Keratinocyte (primary cell): ENCODE results near the gene PAIP2. TPM values are rescaled to one million over a fixed set of nuclear protein-coding genes. Genes with fewer than 3 reads are reported as not detected.
A peak's percentile ranks its signal among the peaks of the same experiment; 100 is the strongest.

Experiments used
- DNase-seq: peaks from one replicate; pipeline ENCODE4 v3.0.0-alpha.2; 2011; ENCODE audit warnings: low read depth, missing footprints, low spot score
- FAIRE-seq: peaks from 2 replicates; lab custom pipeline; 2011; peaks lifted over from hg19 to GRCh38; lab: Jason Lieb, UNC
- H2AFZ ChIP-seq: 2 replicates; pipeline ENCODE4 v1.6.0; 2012; ENCODE audit warnings: low read length, control low read depth, inconsistent platforms; ENCODE audit not compliant: control insufficient read depth
- H3K27ac ChIP-seq: 2 replicates; pipeline ENCODE4 v1.5.1; 2011; ENCODE audit warnings: low read length; ENCODE audit not compliant: control insufficient read depth, insufficient read depth
- H3K27me3 ChIP-seq: 3 replicates; pipeline ENCODE4 v1.6.0; 2011; ENCODE audit warnings: low read length; ENCODE audit not compliant: control insufficient read depth, insufficient read depth; ENCODE audit errors: extremely low read depth
- H3K36me3 ChIP-seq, 2 experiments: 2 replicates in 1 of 2; 3 replicates in 1 of 2; pipeline ENCODE4 v1.5.1; 2011; ENCODE audit warnings: low read length in 2 of 2, mild to moderate bottlenecking in 1 of 2; ENCODE audit not compliant: control insufficient read depth in 2 of 2, insufficient read depth in 2 of 2; ENCODE audit errors: extremely low read depth in 1 of 2
- H3K4me1 ChIP-seq: 3 replicates; pipeline ENCODE4 v1.5.1; 2011; ENCODE audit warnings: low read length; ENCODE audit not compliant: control insufficient read depth, insufficient read depth; ENCODE audit errors: extremely low read depth
- H3K4me2 ChIP-seq: 3 replicates; pipeline ENCODE4 v1.6.0; 2011; ENCODE audit warnings: low read depth, low read length; ENCODE audit not compliant: control insufficient read depth, insufficient read depth; ENCODE audit errors: extremely low read depth
- H3K4me3 ChIP-seq, 3 experiments: fragments of 200-600 bp in 1 of 3; sonication (generic) in 1 of 3; 2 replicates in 2 of 3; 3 replicates in 1 of 3; pipeline ENCODE4 v1.5.1; 2011 to 2016; ENCODE audit warnings: low read length in 3 of 3, mild to moderate bottlenecking in 3 of 3, control low read depth in 2 of 3, inconsistent platforms in 1 of 3, low read depth in 1 of 3, mixed read lengths in 1 of 3, mixed run types in 1 of 3, moderate library complexity in 1 of 3; ENCODE audit not compliant: control insufficient read depth in 2 of 3, insufficient read depth in 2 of 3; ENCODE audit errors: extremely low read depth in 1 of 3
- H3K79me2 ChIP-seq: 2 replicates; pipeline ENCODE4 v1.6.0; 2012; ENCODE audit warnings: low read length; ENCODE audit not compliant: control insufficient read depth, insufficient read depth
- H3K9ac ChIP-seq: 3 replicates; pipeline ENCODE4 v1.6.0; 2011; ENCODE audit warnings: low read length; ENCODE audit not compliant: control insufficient read depth, insufficient read depth; ENCODE audit errors: extremely low read depth
- H3K9me1 ChIP-seq: 3 replicates; pipeline ENCODE4 v1.6.0; 2011; ENCODE audit warnings: low read length; ENCODE audit not compliant: control insufficient read depth, insufficient read depth; ENCODE audit errors: extremely low read depth
- H3K9me3 ChIP-seq: 2 replicates; pipeline ENCODE4 v1.5.1; 2012; ENCODE audit warnings: low read depth, low read length; ENCODE audit not compliant: control insufficient read depth
- H4K20me1 ChIP-seq: 3 replicates; pipeline ENCODE4 v1.6.0; 2011; ENCODE audit warnings: low read length; ENCODE audit not compliant: control insufficient read depth, insufficient read depth; ENCODE audit errors: extremely low read depth
- CTCF ChIP-seq, 3 experiments: IDR thresholded peaks in 1 of 3; conservative IDR thresholded peaks in 1 of 3; optimal IDR thresholded peaks in 1 of 3; 2 replicates in 2 of 3; 3 replicates in 1 of 3; pipeline versions ENCODE3 to v1.5.1; 2011; ENCODE audit warnings: low read length in 3 of 3, mild to moderate bottlenecking in 3 of 3, moderate library complexity in 2 of 3, control low read depth in 1 of 3, inconsistent platforms in 1 of 3; ENCODE audit not compliant: insufficient read depth in 2 of 3; ENCODE audit errors: extremely low read depth in 1 of 3
- EZH2 ChIP-seq: IDR thresholded peaks from one replicate; pipeline ENCODE4 v1.6.1; 2012; ENCODE audit warnings: inconsistent platforms, mild to moderate bottlenecking, low read length, moderate library complexity
- dilution Hi-C: fragments of 300-500 bp; cut with MboI; formaldehyde crosslinking; loops from one replicate; pipeline ENCODE4 v1.7.0; 2020; ENCODE audit warnings: low sequenced_read_pairs; ENCODE audit not compliant: extremely low pct_ligation_motif_present
- polyA plus RNA-seq, 5 experiments: library from polyadenylated mRNA; depleted of rRNA in 3 of 5; stranded (reverse) in 3 of 5; stranded (forward) in 1 of 5; unstranded in 1 of 5; fragments of >200 nt; gene quantifications; 1 replicate in 1 of 5; 2 replicates in 3 of 5; 3 replicates in 1 of 5; pipeline versions ENCODE4 v1.2.1 to v1.2.3, GENCODE V29; 2011 to 2012; ENCODE audit warnings: missing spikeins in 2 of 5, low read depth in 1 of 5, low replicate concordance in 1 of 5

Gene PAIP2
- polyA plus RNA-seq, 1 donor (not counting 4 experiments of a cell fraction or from before 2014, with no cell fraction given): 65.6 TPM

GRCh38 chr5:139414581-139415130, 73.0 kb downstream of the PAIP2 start:
- Histone ChIP-seq H4K20me1 (no peaks in the 10 kb centered on the region), H3K79me2 (no peaks in the 10 kb centered on the region), H3K4me3 (no peak overlapping the region), H3K4me1 (peaks cover 34% of the 10 kb centered on the region), H3K27ac (peak overlapping the region; percentile 84), H3K9me3 (no peaks in the 10 kb centered on the region), H2AFZ (peak overlapping the region; percentile 29), H3K9me1 (no peaks in the 10 kb centered on the region), H3K27me3 (no peaks in the 10 kb centered on the region), H3K4me2 (peak overlapping the region; percentile 23), H3K9ac (peak overlapping the region; percentile 31), H3K36me3 (peaks cover 0 to 2% of the 10 kb centered on the region in 2 experiments)
- TF ChIP-seq CTCF (optimal IDR thresholded peaks at IDR 0.05 in 1 of 3, IDR thresholded peaks at IDR 0.05 in 1 of 3, conservative IDR thresholded peaks at IDR 0.05 in 1 of 3; ENCODE audit: extremely low read depth in 1 of 3, insufficient read depth in 2 of 3, low read length in 3 of 3) (no peak), EZH2 (no peak)
- dilution Hi-C loops: no loop called here
- FAIRE-seq: peak; percentile 55
- DNase-seq: no peak

GRCh38 chr5:139415221-139415861, 73.7 kb downstream of the PAIP2 start:
- no peaks in the 10 kb centered on the region for H3K9me3 ChIP-seq
- no peaks in the 10 kb centered on the region for H3K9me1 ChIP-seq
- dilution Hi-C loops: no loop called here
- peaks cover 0 to 2% of the 10 kb centered on the region in 2 experiments for H3K36me3 ChIP-seq
- DNase-seq: no peak
- H3K27me3 ChIP-seq: no peaks in the 10 kb centered on the region
- H3K79me2 ChIP-seq: no peaks in the 10 kb centered on the region
- H3K4me3 ChIP-seq: peak overlapping the region in 1 of 3 experiments; percentile 1
- H3K27ac ChIP-seq: peak overlapping the region; percentile 84
- peak in 1 of 3 experiments; percentile 7 for TF ChIP-seq CTCF (optimal IDR thresholded peaks at IDR 0.05 in 1 of 3, IDR thresholded peaks at IDR 0.05 in 1 of 3, conservative IDR thresholded peaks at IDR 0.05 in 1 of 3; ENCODE audit: extremely low read depth in 1 of 3, insufficient read depth in 2 of 3, low read length in 3 of 3)
- TF ChIP-seq EZH2: no peak
- no peaks in the 10 kb centered on the region for H4K20me1 ChIP-seq
- FAIRE-seq: peak; percentile 98
- no peak overlapping the region for H3K9ac ChIP-seq
- H2AFZ ChIP-seq: peak overlapping the region; percentile 38
- H3K4me1 ChIP-seq: peaks cover 34% of the 10 kb centered on the region
- peak overlapping the region; percentile 23 for H3K4me2 ChIP-seq
